ENCODE data around the gene UPF3B.
"Not testable (repeated sequence)": the region's sequence is repeated elsewhere in the genome, so short reads cannot be mapped to it uniquely, and the experiment has no call there.

The UPF3B gene, protein sequence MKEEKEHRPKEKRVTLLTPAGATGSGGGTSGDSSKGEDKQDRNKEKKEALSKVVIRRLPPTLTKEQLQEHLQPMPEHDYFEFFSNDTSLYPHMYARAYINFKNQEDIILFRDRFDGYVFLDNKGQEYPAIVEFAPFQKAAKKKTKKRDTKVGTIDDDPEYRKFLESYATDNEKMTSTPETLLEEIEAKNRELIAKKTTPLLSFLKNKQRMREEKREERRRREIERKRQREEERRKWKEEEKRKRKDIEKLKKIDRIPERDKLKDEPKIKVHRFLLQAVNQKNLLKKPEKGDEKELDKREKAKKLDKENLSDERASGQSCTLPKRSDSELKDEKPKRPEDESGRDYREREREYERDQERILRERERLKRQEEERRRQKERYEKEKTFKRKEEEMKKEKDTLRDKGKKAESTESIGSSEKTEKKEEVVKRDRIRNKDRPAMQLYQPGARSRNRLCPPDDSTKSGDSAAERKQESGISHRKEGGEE

DNA sequence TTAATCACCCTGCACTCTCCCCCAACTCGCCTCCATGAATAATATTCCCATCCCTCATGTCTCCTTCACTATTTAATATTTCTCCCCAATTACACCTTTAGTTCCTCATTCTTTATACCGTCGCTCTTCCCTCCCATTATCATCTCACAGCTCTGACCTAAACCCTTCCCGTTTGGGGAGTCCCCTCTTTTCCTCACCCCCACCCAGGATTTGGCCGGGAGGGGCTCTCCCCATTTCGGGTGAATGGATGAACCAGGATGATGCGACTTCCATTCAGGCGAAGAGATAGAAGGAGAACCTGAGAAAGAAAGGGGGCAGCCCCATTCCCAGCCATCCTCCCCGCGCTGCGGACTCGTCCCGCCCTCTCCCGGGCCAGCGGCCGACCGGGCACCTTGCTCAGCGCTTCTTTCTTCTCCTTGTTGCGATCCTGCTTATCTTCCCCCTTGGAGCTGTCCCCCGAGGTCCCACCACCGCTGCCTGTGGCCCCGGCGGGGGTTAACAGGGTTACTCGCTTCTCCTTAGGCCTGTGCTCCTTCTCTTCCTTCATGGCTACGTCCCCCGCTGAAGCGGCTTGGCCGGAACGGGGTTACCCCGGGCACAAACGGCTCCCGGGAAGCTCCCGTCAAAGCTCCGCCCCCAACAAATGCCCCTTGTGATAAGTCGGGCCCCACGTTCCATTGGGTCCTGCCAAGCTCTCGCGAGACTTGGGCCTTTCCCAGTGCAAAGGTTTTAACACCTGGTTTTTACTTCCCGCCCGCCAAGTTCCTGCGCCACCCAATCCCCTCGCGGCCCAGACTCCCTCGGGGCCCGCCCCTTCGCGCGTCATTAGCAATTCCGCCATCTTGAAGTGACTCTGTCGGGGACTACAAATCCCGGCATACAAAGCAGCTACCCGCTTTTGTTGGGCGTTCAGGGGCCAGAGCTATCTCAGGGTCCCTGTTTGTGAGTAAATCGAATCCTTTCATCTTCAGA, at the start of gene UPF3B:
Gene UPF3B, minus strand, starts transcription at position 582 of the 972 bp plus-strand sequence. Its CDS starts 35 bp downstream, at position 547.
- H3K4me3 ChIP-seq (ENCODE audit: low read depth, low read length): peak within 1 kb of the TSS; percentile 90
- peak; percentile 95 for DNase-seq (ENCODE audit: low read depth)
- TF ChIP-seq, protein P1, sequence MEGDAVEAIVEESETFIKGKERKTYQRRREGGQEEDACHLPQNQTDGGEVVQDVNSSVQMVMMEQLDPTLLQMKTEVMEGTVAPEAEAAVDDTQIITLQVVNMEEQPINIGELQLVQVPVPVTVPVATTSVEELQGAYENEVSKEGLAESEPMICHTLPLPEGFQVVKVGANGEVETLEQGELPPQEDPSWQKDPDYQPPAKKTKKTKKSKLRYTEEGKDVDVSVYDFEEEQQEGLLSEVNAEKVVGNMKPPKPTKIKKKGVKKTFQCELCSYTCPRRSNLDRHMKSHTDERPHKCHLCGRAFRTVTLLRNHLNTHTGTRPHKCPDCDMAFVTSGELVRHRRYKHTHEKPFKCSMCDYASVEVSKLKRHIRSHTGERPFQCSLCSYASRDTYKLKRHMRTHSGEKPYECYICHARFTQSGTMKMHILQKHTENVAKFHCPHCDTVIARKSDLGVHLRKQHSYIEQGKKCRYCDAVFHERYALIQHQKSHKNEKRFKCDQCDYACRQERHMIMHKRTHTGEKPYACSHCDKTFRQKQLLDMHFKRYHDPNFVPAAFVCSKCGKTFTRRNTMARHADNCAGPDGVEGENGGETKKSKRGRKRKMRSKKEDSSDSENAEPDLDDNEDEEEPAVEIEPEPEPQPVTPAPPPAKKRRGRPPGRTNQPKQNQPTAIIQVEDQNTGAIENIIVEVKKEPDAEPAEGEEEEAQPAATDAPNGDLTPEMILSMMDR (IDR thresholded peaks at IDR 0.05; ENCODE audit: control insufficient read depth, extremely low read depth, insufficient read depth): no peak

DNA sequence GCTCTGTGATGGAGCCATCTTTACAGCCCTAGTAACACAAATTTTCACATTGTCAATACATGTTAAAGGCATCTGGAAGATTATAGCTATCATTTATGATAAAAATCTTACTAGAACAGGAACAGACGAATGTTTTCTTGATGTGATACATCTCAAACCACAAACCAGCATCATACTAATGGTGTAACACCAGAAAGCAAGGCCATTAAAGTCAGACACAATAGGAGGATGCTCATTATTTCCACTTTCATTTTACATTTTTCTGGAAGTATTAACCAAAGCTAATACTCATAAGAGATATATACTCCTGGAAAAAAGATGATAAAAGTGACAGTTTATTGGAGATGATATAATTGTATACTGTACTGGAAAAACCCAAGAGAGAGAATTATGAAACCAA, 48.2 kb upstream of the UPF3B start:
- no peak overlapping the region for H3K4me3 ChIP-seq (ENCODE audit: low read depth, low read length)
- no peak for DNase-seq (ENCODE audit: low read depth)
- TF ChIP-seq, protein P1 (IDR thresholded peaks at IDR 0.05; ENCODE audit: control insufficient read depth, extremely low read depth, insufficient read depth): no peak

DNA sequence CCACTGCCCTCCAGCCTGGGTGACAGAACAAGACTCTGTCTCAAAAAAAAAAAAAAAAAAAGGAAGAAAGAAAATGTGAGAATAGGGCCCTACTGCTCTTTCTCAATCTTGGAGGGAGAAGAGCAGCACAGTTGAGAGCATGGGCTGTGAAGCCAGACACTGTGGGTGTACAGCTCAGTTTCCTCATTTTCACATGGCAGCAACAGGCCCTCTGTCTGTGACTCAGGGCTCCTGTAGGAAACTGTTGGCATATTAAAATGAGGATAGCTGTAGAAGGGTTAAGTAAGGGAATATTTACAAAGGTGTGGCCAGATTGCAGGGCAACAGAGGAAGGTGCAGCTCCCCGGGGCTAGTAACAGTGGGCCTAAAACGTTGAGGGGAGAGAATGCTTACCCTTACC, 46.4 kb upstream of the UPF3B start:
- no peak overlapping the region for H3K4me3 ChIP-seq (ENCODE audit: low read depth, low read length)
- TF ChIP-seq, protein P1 (IDR thresholded peaks at IDR 0.05; ENCODE audit: control insufficient read depth, extremely low read depth, insufficient read depth): no peak
- DNase-seq (ENCODE audit: low read depth): no peak

DNA sequence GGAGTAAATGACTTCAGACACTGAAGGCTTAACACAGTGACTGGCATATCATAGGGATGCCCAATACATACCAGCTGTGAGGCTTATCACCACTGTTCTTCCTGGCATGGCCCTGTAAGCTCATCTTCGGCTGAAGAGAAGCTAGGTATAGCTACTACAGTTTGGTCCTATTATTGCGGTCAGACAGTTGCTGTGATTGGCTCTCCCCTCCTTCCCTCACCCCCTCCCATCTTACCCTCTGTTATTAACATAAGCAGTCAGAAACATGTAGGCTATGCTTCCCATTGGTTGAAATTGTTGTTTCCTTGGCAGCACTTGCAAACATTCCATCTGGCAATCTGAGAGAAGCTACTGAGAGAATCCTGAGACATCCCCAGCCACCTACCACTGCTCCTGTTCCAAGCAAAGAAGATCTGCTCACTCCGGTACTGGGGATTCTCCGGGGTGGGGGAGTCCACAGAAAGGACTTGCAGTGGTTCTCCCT, 43.1 kb upstream of the UPF3B start, which contains the start of gene AKAP14:
Gene AKAP14, plus strand, starts transcription at position 51 of the 484 bp plus-strand sequence. CDS start 7,331 bp downstream, outside the sequence.
- no peak within 1 kb of the TSS for H3K4me3 ChIP-seq (ENCODE audit: low read depth, low read length)
- DNase-seq (ENCODE audit: low read depth): no peak
- TF ChIP-seq, protein P1 (IDR thresholded peaks at IDR 0.05; ENCODE audit: control insufficient read depth, extremely low read depth, insufficient read depth): no peak

DNA sequence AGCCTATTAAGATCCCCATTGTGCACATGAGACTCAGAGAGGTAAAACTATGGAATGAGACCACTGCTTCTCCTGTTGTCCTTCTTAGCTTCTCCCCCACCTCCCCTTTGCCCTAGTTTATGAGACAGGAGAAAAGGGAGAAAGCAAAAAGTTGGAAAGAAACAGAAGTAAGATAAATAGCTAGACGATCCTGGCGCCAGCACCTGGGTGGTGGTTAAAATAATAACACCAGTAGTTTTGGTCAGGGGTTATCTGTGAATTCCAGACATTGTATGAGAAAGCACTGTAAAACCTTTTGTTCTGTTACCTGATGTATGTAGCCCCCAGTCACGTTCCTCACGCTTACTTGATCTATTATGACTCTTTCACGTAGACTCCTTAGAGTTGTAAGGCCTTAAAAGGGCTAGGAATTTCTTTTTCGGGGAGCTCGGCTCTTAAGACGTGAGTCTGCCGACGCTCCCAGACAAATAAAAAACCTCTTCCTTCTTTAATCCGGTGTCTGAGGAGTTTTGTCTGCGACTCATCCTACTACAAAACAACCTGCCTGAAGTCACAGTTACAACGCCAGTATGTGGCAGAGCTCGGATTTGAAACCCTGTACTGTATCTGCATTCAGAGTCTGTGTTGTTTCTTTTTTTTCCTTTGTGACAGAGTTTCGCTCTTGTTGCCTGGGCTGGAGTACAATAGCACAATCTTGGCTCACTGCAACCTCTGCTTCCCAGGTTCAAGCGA, 39.4 kb upstream of the UPF3B start:
- not testable (repeated sequence) for H3K4me3 ChIP-seq (ENCODE audit: low read depth, low read length); DNase-seq (ENCODE audit: low read depth)

DNA sequence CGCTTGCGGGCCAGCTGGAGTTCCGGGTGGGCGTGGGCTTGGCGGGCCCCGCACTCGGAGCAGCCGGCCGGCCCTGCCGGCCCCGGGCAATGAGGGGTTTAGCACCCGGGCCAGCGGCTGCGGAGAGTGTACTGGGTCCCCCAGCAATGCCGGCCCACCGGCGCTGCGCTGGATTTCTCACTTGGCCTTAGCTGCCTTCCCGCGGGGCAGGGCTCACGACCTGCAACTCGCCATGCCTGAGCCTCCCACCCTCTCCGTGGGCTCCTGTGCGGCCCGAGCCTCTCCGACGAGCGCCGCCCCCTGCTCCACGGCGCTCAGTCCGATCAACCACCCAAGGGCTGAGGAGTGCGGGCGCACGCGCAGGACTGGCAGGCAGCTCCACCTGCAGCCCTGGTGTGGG, 37.9 kb upstream of the UPF3B start:
- not testable (repeated sequence) for H3K4me3 ChIP-seq (ENCODE audit: low read depth, low read length); DNase-seq (ENCODE audit: low read depth)

DNA sequence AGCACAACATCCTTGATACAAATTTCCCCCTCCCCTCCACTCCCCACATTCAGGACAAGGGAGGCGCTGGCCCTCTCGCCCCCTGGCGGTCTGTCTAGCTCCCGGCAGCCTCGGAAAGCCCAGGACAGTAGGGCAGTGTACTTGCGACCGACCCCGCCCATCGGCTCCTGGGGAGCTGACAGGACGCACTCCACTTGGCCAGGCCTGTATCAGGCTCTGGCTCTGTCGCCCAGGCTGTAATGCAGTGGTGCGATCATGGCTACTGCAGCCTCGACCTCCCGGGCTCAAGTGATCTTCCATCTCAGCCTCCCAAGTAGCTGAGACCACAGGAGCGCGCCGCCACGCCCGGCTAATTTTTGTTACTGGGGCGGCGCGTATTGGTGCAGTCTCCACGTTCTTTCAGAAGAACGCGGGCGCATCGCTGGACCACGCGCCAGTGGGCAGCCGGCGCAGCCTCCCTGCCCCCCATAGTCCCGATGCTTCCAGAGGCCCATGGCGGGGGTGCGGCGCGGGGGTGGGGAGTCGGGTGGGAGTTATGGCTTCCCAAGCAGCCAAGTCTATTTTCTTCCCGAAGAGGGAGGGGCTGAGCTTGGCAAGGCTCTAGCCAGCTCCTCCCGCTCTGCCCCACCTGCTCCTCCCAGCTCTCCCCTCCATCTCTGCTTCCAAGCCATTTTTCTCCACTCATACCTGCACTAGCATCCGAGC, 35.1 kb upstream of the UPF3B start:
- DNase-seq (ENCODE audit: low read depth): no peak
- TF ChIP-seq, protein P1 (IDR thresholded peaks at IDR 0.05; ENCODE audit: control insufficient read depth, extremely low read depth, insufficient read depth): peak; percentile 23; the same call in 1 of the 2 replicates
- H3K4me3 ChIP-seq (ENCODE audit: low read depth, low read length): no peak overlapping the region

Data from LNCaP clone FGC (cell line).